Chondrocyte (in vitro differentiated cells): Measurements from ENCODE around the gene SH2D1A. TPM values are rescaled to one million over a fixed set of nuclear protein-coding genes. Genes with fewer than 3 reads are reported as not detected.

ENCODE experiments used
- DNase-seq: peaks from one replicate; pipeline ENCODE4 v3.0.0; 2021; ENCODE audit warnings: mixed read lengths, low spot score
- H3K27ac Mint-ChIP-seq: one replicate; pipeline ENCODE4 v1.8.0; 2021; ENCODE audit warnings: mild to moderate bottlenecking, moderate library complexity, mixed read lengths; ENCODE audit not compliant: unreplicated experiment
- H3K27me3 Mint-ChIP-seq: 2 replicates; pipeline ENCODE4 v1.8.0; 2021; ENCODE audit warnings: low read depth, mixed read lengths
- H3K36me3 Mint-ChIP-seq: 2 replicates; pipeline ENCODE4 v1.8.0; 2021; ENCODE audit warnings: low read depth, mixed read lengths
- H3K4me1 Mint-ChIP-seq: 2 replicates; pipeline ENCODE4 v1.8.0; 2021; ENCODE audit warnings: low read depth, mild to moderate bottlenecking, mixed read lengths
- H3K4me3 Mint-ChIP-seq: one replicate; pipeline ENCODE4 v1.8.0; 2021; ENCODE audit warnings: mild to moderate bottlenecking, moderate library complexity, mixed read lengths; ENCODE audit not compliant: unreplicated experiment
- H3K9me3 Mint-ChIP-seq: 2 replicates; pipeline ENCODE4 v1.8.0; 2021; ENCODE audit warnings: low read depth, mixed read lengths
- CTCF ChIP-seq: fragments of 200-600 bp; sonication (generic); IDR thresholded peaks from 2 replicates; pipeline ENCODE4 v1.5.0; 2021; ENCODE audit warnings: antibody characterized with exemption, mild to moderate bottlenecking, moderate library complexity
- total RNA-seq: library from RNA; stranded (reverse); gene quantifications from 3 replicates; pipeline ENCODE4 v1.2.1, GENCODE V29; 2021

SH2D1A gene
- total RNA-seq, 1 donor from 2014 or later, result not detected

- DNase-seq, result no peak
- Mint-ChIP-seq H3K9me3 (no peaks in the 10 kb centered on the region), H3K27me3 (no peaks in the 10 kb centered on the region), H3K4me1 (no peaks in the 10 kb centered on the region), H3K36me3 (no peaks in the 10 kb centered on the region), H3K4me3 (no peak overlapping the region), H3K27ac (no peak overlapping the region)
- TF ChIP-seq CTCF, result no peak
Measured at GRCh38 chrX:124344246-124344645, 2.1 kb upstream of the SH2D1A start.

GRCh38 chrX:124346877-124347241 is 496 bp downstream of the SH2D1A start:
- Mint-ChIP-seq H3K27ac (no peak overlapping the region), H3K4me3 (no peak overlapping the region), H3K4me1 (no peaks in the 10 kb centered on the region), H3K27me3 (no peaks in the 10 kb centered on the region), H3K36me3 (no peaks in the 10 kb centered on the region), H3K9me3 (no peaks in the 10 kb centered on the region)
- DNase-seq, result no peak
- TF ChIP-seq CTCF, result no peak

- no peaks in the 10 kb centered on the region for H3K27me3 Mint-ChIP-seq
- H3K27ac Mint-ChIP-seq, result no peak overlapping the region
- no peaks in the 10 kb centered on the region for H3K4me1 Mint-ChIP-seq
Measured at GRCh38 chrX:124347242-124347641, 879 bp downstream of the SH2D1A start.

GRCh38 chrX:124348182-124348581 is 1.8 kb downstream of the SH2D1A start:
- Mint-ChIP-seq H3K27ac (no peak overlapping the region), H3K4me3 (no peak overlapping the region), H3K9me3 (no peaks in the 10 kb centered on the region), H3K27me3 (peaks cover 2% of the 10 kb centered on the region), H3K36me3 (no peaks in the 10 kb centered on the region), H3K4me1 (no peaks in the 10 kb centered on the region)
- TF ChIP-seq CTCF, result no peak
- no peak for DNase-seq

More at GRCh38 chrX:124347242-124347641, 879 bp downstream of the SH2D1A start:
- DNase-seq, result no peak
- no peaks in the 10 kb centered on the region for H3K36me3 Mint-ChIP-seq
- no peak for TF ChIP-seq CTCF
- no peaks in the 10 kb centered on the region for H3K9me3 Mint-ChIP-seq
- no peak overlapping the region for H3K4me3 Mint-ChIP-seq

GRCh38 chrX:124348885-124349453 is 2.6 kb downstream of the SH2D1A start:
- no peak overlapping the region for H3K4me3 Mint-ChIP-seq
- no peaks in the 10 kb centered on the region for H3K36me3 Mint-ChIP-seq
- TF ChIP-seq CTCF, result no peak
- no peak overlapping the region for H3K27ac Mint-ChIP-seq
- H3K4me1 Mint-ChIP-seq, result no peaks in the 10 kb centered on the region
- H3K9me3 Mint-ChIP-seq, result no peaks in the 10 kb centered on the region
- DNase-seq, result no peak
- H3K27me3 Mint-ChIP-seq, result peaks cover 2% of the 10 kb centered on the region
